ENCODE measurements around the gene LYZL2.
"Not testable (repeated sequence)": the region's sequence is repeated elsewhere in the genome, so short reads cannot be mapped to it uniquely, and the experiment has no call there.

The LYZL2 gene

GRCh38 chr10:30600005-30600404 is 29.5 kb downstream of the LYZL2 start:
- DNase-seq (ENCODE audit: insufficient read length, low spot score) (no peak), FAIRE-seq (no peak)
- TF ChIP-seq, protein P1, sequence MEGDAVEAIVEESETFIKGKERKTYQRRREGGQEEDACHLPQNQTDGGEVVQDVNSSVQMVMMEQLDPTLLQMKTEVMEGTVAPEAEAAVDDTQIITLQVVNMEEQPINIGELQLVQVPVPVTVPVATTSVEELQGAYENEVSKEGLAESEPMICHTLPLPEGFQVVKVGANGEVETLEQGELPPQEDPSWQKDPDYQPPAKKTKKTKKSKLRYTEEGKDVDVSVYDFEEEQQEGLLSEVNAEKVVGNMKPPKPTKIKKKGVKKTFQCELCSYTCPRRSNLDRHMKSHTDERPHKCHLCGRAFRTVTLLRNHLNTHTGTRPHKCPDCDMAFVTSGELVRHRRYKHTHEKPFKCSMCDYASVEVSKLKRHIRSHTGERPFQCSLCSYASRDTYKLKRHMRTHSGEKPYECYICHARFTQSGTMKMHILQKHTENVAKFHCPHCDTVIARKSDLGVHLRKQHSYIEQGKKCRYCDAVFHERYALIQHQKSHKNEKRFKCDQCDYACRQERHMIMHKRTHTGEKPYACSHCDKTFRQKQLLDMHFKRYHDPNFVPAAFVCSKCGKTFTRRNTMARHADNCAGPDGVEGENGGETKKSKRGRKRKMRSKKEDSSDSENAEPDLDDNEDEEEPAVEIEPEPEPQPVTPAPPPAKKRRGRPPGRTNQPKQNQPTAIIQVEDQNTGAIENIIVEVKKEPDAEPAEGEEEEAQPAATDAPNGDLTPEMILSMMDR (IDR thresholded peaks at IDR 0.05; ENCODE audit: insufficient read depth, missing control alignments), result no peak

- DNase-seq (ENCODE audit: insufficient read length, low spot score) (no peak), FAIRE-seq (no peak)
- TF ChIP-seq, protein P1 (IDR thresholded peaks at IDR 0.05; ENCODE audit: insufficient read depth, missing control alignments), result no peak
These were observed 31.3 kb downstream of the LYZL2 start for GRCh38 chr10:30598105-30598776.

DNA sequence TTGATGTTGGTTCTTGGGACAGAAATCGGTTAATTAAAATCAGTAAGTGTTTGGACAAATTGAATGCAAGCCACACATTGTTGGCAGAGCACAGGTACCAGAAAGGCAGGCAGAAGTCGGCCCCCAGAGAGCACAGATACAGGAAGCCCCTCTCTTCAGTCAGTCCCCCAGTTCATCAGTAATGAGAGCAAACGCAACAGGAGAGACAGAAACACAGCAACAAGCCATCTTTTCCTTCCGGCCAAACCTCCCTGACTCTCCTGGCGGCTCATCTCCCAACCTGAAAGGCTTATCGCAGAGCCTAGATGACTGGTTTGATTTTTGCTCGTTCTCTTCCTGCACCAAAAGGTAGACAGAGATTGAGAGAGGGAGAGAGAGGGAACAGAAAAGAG is 32.1 kb downstream of the LYZL2 start:
- FAIRE-seq; DNase-seq (ENCODE audit: insufficient read length, low spot score): not testable (repeated sequence)

- FAIRE-seq, result not testable (repeated sequence)
These were observed 32.8 kb downstream of the LYZL2 start for GRCh38 chr10:30596493-30597432.

DNA sequence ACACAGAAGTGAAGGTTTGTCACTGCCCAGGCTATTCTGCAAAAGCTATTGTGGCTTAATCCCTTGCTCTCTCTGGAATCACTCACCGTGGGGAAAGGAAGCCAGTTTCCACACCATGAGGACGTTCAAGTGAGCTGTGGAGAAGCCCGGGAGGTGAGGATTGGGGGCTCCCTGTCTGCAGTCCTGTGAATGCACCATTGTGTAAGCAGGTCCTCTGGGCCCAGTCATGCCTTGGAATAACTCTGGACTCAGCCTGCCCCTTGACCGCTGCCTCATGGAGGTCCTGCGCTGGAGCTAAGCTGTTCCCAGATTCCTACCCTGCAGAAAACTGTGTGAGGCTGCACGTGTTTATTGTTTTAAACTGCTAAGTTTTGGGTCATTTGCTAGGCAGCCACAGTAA is 33.5 kb downstream of the LYZL2 start:
- TF ChIP-seq, protein P1 (IDR thresholded peaks at IDR 0.05; ENCODE audit: insufficient read depth, missing control alignments), result no peak
- no peak for FAIRE-seq

More at GRCh38 chr10:30596493-30597432, 32.8 kb downstream of the LYZL2 start:
- DNase-seq (ENCODE audit: insufficient read length, low spot score), result not testable (repeated sequence)

GRCh38 chr10:30594077-30594476 is 35.5 kb downstream of the LYZL2 start:
- DNase-seq (ENCODE audit: insufficient read length, low spot score), result no peak

More for the DNA sequence above, 33.5 kb downstream of the LYZL2 start:
- no peak for DNase-seq (ENCODE audit: insufficient read length, low spot score)

DNA sequence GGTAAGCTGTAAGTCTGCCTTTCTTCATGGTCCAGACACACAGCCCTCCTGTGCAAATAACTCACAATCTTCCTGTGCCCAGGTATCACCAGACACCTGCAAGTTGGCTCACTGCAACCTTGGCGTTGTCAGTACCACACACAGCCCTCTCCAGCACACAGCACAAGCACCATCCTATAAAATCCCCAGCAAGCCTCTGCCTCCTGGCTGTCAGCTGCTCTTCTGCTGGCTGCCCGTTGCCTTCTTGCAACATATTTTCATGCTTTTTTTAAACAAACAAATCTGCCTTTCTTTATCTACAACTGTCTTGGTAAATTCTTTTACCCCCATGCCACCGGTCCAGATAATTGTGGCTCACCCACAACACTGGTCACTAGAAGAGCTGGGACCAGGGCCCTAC is 36.8 kb downstream of the LYZL2 start:
- DNase-seq (ENCODE audit: insufficient read length, low spot score); FAIRE-seq: not testable (repeated sequence)

More at GRCh38 chr10:30594077-30594476, 35.5 kb downstream of the LYZL2 start:
- no peak for FAIRE-seq
- TF ChIP-seq, protein P1 (IDR thresholded peaks at IDR 0.05; ENCODE audit: insufficient read depth, missing control alignments), result no peak

DNA sequence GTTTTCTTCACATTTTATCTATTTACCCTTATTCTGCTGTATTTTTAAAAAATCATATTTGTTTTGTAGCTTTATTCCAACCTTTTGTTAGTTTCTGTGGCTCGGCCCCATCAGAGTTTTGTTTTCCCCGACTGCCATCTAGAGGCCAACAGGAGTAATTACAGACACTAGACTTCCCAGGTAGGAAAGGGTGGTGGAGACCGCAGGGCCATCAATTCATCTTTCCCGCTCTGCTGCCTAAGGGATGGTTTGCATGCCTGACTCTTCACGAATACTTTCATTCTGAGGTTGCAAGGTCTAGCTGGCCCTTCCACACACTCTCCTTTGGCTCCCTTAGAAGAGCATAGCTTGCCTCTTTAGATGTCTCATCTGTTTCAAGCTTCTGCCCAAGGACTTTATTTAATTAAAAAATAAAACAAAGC is 38.3 kb downstream of the LYZL2 start:
- TF ChIP-seq, protein P1 (IDR thresholded peaks at IDR 0.05; ENCODE audit: insufficient read depth, missing control alignments), result peak; percentile 66
- no peak for DNase-seq (ENCODE audit: insufficient read length, low spot score)
- FAIRE-seq, result no peak
